PC-9 (cell line): ENCODE results near the gene RNASEH1. TPM values are rescaled to one million over a fixed set of nuclear protein-coding genes. Genes with fewer than 3 reads are reported as not detected.
"Not testable (repeated sequence)": the region's sequence is repeated elsewhere in the genome, so short reads cannot be mapped to it uniquely, and the experiment has no call there.

Source experiments
- BruUV-seq: library from RNA; stranded (reverse); fragments of 400-500 nt; replicated peaks from 2 replicates; lab custom pipeline; 2021; lab: Mats Ljungman, UMichigan
- CTCF ChIA-PET: fragments of 300-600 bp; sonication (Branson Sonifier 250); formaldehyde crosslinking; loops from one replicate; lab custom pipeline; 2022; ENCODE audit warnings: antibody characterized with exemption; lab: Charles Lee
- POLR2A ChIA-PET: fragments of 300-600 bp; sonication (Branson Sonifier 250); formaldehyde crosslinking; loops from one replicate; lab custom pipeline; 2022; ENCODE audit warnings: antibody characterized with exemption; ENCODE audit not compliant: unreplicated experiment; lab: Charles Lee
- DNase-seq, 2 experiments: peaks; one replicate each; pipeline versions ENCODE4 v3.0.0 to v3.0.0-alpha.2; 2015 to 2022; ENCODE audit warnings: mixed read lengths in 1 of 2
- H2AFZ ChIP-seq: fragments of 200-600 bp; sonication (generic); 2 replicates; pipeline ENCODE4 v1.8.1; 2017; ENCODE audit warnings: antibody characterized with exemption
- H3F3A ChIP-seq: fragments of 200-600 bp; sonication (generic); 2 replicates; pipeline ENCODE4 v1.8.1; 2017; ENCODE audit warnings: antibody characterized with exemption, mild to moderate bottlenecking, low read depth; ENCODE audit not compliant: insufficient read depth
- H3K27ac ChIP-seq: fragments of 200-600 bp; sonication (generic); 2 replicates; pipeline ENCODE4 v1.6.1; 2016; ENCODE audit warnings: mixed run types
- H3K27me3 ChIP-seq: fragments of 200-600 bp; sonication (generic); 2 replicates; pipeline ENCODE4 v1.6.1; 2016; ENCODE audit warnings: low read depth, mixed run types; ENCODE audit not compliant: insufficient read depth
- H3K36me3 ChIP-seq: fragments of 200-600 bp; sonication (generic); 2 replicates; pipeline ENCODE4 v1.6.1; 2016; ENCODE audit warnings: low read depth, mixed run types
- H3K4me1 ChIP-seq: fragments of 200-600 bp; sonication (generic); replicated peaks from 2 replicates; pipeline ENCODE4 v1.6.1; 2016; ENCODE audit warnings: mixed run types; ENCODE audit not compliant: insufficient read depth
- H3K4me2 ChIP-seq: fragments of 200-600 bp; sonication (generic); 2 replicates; pipeline ENCODE4 v1.6.1; 2017; ENCODE audit warnings: mixed run types
- H3K4me3 ChIP-seq: fragments of 200-600 bp; sonication (generic); 2 replicates; pipeline ENCODE4 v1.6.1; 2016; ENCODE audit warnings: mixed run types
- H3K79me2 ChIP-seq: fragments of 200-600 bp; sonication (generic); 2 replicates; pipeline ENCODE4 v1.6.1; 2017; ENCODE audit warnings: low read depth, mixed run types
- H3K9me2 ChIP-seq: fragments of 200-600 bp; sonication (generic); 2 replicates; pipeline ENCODE4 v1.8.1; 2017; ENCODE audit warnings: mild to moderate bottlenecking; ENCODE audit not compliant: insufficient read depth
- H3K9me3 ChIP-seq: fragments of 200-600 bp; sonication (generic); 2 replicates; pipeline ENCODE4 v1.8.1; 2016; ENCODE audit warnings: low read depth; ENCODE audit not compliant: insufficient read depth
- H4K20me1 ChIP-seq: fragments of 200-600 bp; sonication (generic); 2 replicates; pipeline ENCODE4 v1.8.1; 2017; ENCODE audit not compliant: insufficient read depth
- EZH2 ChIP-seq: fragments of 200-600 bp; sonication (generic); IDR thresholded peaks from 2 replicates; pipeline ENCODE4 v1.8.0; 2017; ENCODE audit warnings: antibody characterized with exemption, low read depth
- intact Hi-C: fragments of 100-400 bp; cut with micrococcal nuclease; formaldehyde crosslinking; loops from one replicate; pipeline ENCODE4 v1.10.0; 2022; ENCODE audit not compliant: unreplicated experiment
- total RNA-seq: library from RNA; stranded (reverse); gene quantifications from 2 replicates; pipeline ENCODE4 v1.2.3, GENCODE V29; 2021
- TF ChIP-seq, protein P1 (sequence below): fragments of 200-600 bp; sonication (generic); conservative IDR thresholded peaks from 2 replicates; pipeline ENCODE4 v1.6.1; 2017; ENCODE audit warnings: mixed run types, antibody characterized with exemption, mild to moderate bottlenecking, moderate library complexity

RNASEH1 gene
- total RNA-seq, 1 experiment from 2014 or later = 28.4 TPM

DNA sequence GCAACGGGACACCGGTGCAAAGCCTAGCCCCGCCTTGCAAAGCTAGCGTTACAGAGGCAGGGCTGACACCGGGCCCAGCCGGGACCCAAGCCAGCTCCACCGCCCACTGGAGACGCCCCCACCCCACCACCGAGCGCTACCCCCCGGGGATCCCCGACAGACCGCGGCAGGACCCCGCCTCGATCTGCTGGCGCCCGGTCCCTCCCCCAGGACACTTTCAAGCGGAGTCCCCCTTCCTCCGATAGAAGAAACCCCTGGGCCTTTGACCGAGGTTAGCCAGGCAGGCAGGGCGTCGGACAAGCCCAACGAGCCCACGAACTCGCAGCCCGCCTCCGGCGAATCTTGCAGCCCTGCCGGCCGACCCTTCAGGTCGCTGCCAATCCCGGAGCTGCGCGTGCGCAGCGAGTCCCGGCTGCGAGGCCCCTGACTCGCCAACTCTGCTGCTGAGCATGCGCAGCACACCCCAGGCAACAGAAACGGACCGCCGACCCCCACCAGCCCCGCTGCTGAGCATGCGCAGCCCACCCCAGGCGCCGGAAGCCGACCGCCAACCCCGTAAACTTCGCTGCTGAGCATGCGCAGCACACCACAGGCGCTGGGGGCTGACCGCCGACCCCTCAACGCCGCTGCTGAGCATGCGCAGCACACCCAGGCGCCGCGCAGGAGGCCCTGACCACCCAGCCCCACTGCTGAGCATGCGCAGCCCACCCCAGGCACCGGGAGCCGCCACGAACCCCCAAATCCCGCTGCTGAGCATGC lies 39.5 kb downstream of the RNASEH1 start:
- Histone ChIP-seq H3K4me3 (peak overlapping the region; percentile 95), H4K20me1 (no peaks in the 10 kb centered on the region), H3F3A (peaks cover 7% of the 10 kb centered on the region; the same call in 1 of the 2 replicates), H3K27ac (peak overlapping the region; percentile 85), H3K4me1 (peaks cover 20% of the 10 kb centered on the region), H2AFZ (peak overlapping the region; percentile 95), H3K9me3 (no peaks in the 10 kb centered on the region), H3K79me2 (peaks cover 38% of the 10 kb centered on the region), H3K9me2 (no peaks in the 10 kb centered on the region), H3K27me3 (no peaks in the 10 kb centered on the region), H3K4me2 (peak overlapping the region; percentile 83), H3K36me3 (peaks cover 9% of the 10 kb centered on the region; the same call in 1 of the 2 replicates)
- peak; percentile 87 to 99 for DNase-seq
- intact Hi-C loops = loop anchor here (1.0 to 5.0 kb wide), 3 partner anchors 18 to 136 kb away; partner anchors contain the start of gene RNASEH1
- ChIA-PET CTCF (no interaction called here), POLR2A (no interaction called here)
- TF ChIP-seq, protein P1, sequence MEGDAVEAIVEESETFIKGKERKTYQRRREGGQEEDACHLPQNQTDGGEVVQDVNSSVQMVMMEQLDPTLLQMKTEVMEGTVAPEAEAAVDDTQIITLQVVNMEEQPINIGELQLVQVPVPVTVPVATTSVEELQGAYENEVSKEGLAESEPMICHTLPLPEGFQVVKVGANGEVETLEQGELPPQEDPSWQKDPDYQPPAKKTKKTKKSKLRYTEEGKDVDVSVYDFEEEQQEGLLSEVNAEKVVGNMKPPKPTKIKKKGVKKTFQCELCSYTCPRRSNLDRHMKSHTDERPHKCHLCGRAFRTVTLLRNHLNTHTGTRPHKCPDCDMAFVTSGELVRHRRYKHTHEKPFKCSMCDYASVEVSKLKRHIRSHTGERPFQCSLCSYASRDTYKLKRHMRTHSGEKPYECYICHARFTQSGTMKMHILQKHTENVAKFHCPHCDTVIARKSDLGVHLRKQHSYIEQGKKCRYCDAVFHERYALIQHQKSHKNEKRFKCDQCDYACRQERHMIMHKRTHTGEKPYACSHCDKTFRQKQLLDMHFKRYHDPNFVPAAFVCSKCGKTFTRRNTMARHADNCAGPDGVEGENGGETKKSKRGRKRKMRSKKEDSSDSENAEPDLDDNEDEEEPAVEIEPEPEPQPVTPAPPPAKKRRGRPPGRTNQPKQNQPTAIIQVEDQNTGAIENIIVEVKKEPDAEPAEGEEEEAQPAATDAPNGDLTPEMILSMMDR = no peak
- no peak for TF ChIP-seq EZH2
- no TSS peak for BruUV-seq

DNA sequence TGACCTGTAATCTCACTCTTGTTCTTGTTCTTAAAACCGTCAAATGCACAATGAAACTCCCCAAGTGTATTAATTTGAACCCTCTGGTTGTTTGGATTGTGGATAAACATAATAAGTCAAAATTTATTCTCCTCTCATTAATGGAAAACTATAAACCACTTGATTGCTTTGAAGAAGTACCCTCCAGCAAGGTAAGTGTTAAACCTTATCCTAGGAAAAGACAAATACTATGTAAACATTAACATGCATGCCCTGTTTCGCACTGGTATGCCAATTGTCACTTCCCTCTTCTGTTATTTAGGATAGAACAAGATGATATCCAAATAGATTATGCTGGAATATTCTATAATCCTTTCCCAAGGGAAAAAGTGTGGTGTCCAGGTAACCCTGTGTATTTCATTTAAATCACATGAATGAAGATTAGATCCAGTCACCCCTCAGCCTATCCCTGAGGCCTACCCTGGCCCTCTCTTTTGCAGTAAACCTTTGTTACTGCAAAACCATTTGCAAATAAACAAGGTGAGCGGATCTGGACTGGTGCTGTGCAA lies 40.1 kb downstream of the RNASEH1 start:
- H3F3A ChIP-seq = peaks cover 7% of the 10 kb centered on the region; the same call in 1 of the 2 replicates
- peak overlapping the region; percentile 83 for H3K4me2 ChIP-seq
- no TSS peak for BruUV-seq
- H3K9me2 ChIP-seq = no peaks in the 10 kb centered on the region
- ChIA-PET CTCF (no interaction called here), POLR2A (no interaction called here)
- TF ChIP-seq, protein P1 = no peak
- TF ChIP-seq EZH2 = no peak
- intact Hi-C loops = loop anchor here (5.0 kb wide), 1 partner anchor 136 kb away; no protein-coding TSS in a partner anchor
- H3K9me3 ChIP-seq = no peaks in the 10 kb centered on the region
- peaks cover 38% of the 10 kb centered on the region for H3K79me2 ChIP-seq
- peak overlapping the region; percentile 91 for H2AFZ ChIP-seq
- no peaks in the 10 kb centered on the region for H3K27me3 ChIP-seq
- H3K4me1 ChIP-seq = peaks cover 14% of the 10 kb centered on the region
- H3K27ac ChIP-seq = peak overlapping the region; percentile 46
- peak overlapping the region; percentile 95 for H3K4me3 ChIP-seq
- DNase-seq = no peak
- H4K20me1 ChIP-seq = no peaks in the 10 kb centered on the region
- peaks cover 15% of the 10 kb centered on the region for H3K36me3 ChIP-seq

DNA sequence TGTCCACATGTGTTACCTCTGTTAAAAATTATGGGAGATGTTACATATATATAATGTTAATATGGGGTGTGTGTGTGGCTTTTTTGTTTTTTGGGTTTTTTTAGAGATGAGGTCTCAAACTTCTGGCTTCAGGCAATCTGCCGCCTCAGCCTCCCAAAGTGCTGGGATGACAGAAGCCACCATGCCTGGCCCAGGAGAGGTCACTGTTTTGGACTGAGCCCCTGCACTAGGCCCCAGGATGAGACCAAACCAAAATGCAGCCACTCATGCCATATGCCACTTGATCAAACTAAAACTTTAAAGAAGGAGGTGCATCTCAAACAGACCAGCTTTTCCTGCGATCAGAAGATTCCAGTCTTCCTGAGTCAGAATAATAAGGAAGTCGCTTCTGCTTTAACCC lies 41.3 kb downstream of the RNASEH1 start:
- BruUV-seq = no TSS peak
- H3K9me3 ChIP-seq = no peaks in the 10 kb centered on the region
- DNase-seq = no peak
- no peak overlapping the region for H3K4me3 ChIP-seq
- peaks cover 7% of the 10 kb centered on the region; the same call in 1 of the 2 replicates for H3F3A ChIP-seq
- no peak overlapping the region for H2AFZ ChIP-seq
- H3K9me2 ChIP-seq = no peaks in the 10 kb centered on the region
- no peaks in the 10 kb centered on the region for H3K27me3 ChIP-seq
- TF ChIP-seq, protein P1 = no peak
- no peak for TF ChIP-seq EZH2
- H3K4me1 ChIP-seq = peaks cover 14% of the 10 kb centered on the region
- intact Hi-C loops = loop anchor here (5.0 kb wide), 1 partner anchor 135 kb away; no protein-coding TSS in a partner anchor
- ChIA-PET CTCF (no interaction called here), POLR2A (no interaction called here)
- no peaks in the 10 kb centered on the region for H4K20me1 ChIP-seq
- peaks cover 38% of the 10 kb centered on the region for H3K79me2 ChIP-seq
- H3K4me2 ChIP-seq = no peak overlapping the region
- no peak overlapping the region for H3K27ac ChIP-seq
- H3K36me3 ChIP-seq = peaks cover 18% of the 10 kb centered on the region

DNA sequence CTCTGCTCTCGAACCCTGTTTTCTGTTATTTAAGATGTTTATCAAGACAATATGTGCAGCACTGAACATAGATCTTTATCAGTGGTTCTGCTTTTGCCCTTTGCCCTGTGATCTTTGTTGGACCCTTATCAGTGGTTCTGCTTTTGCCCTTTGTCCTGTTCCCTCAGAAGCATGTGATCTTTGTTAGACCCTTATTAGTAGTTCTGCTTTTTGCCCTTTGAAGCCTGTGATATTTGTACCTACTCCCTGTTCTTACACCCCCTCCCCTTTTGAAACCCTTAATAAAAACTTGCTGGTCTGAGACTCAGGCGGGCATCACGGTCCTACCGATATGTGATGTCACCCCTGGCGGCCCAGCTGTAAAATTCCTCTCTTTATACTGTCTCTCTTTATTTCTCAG lies 42.7 kb downstream of the RNASEH1 start:
- BruUV-seq = not testable (repeated sequence)

More for the DNA sequence above, 42.7 kb downstream of the RNASEH1 start:
- intact Hi-C loops = loop anchor here (5.0 kb wide), 1 partner anchor 133 kb away; no protein-coding TSS in a partner anchor
- H3K9me3 ChIP-seq, H3K4me2 ChIP-seq, H4K20me1 ChIP-seq, H3K9me2 ChIP-seq, H3F3A ChIP-seq, POLR2A ChIA-PET, CTCF ChIA-PET, H3K27ac ChIP-seq, H3K27me3 ChIP-seq, H3K4me3 ChIP-seq, H2AFZ ChIP-seq, DNase-seq, H3K4me1 ChIP-seq: not testable (repeated sequence)
- Histone ChIP-seq H3K36me3 (peaks cover 18% of the 10 kb centered on the region), H3K79me2 (peaks cover 32% of the 10 kb centered on the region)
